ENCODE data around the gene LRPPRC.
"Not testable (repeated sequence)": the region's sequence is repeated elsewhere in the genome, so short reads cannot be mapped to it uniquely, and the experiment has no call there.

Gene LRPPRC

GRCh38 chr2:43931293-43931692 lies 64.5 kb downstream of the LRPPRC start:
- no peak for DNase-seq

GRCh38 chr2:43927442-43927841 lies 68.3 kb downstream of the LRPPRC start:
- no peak for DNase-seq
- intact Hi-C loops (cut with DNase I) = no loop called here

More at GRCh38 chr2:43931293-43931692, 64.5 kb downstream of the LRPPRC start:
- intact Hi-C loops (cut with DNase I) = no loop called here

DNA sequence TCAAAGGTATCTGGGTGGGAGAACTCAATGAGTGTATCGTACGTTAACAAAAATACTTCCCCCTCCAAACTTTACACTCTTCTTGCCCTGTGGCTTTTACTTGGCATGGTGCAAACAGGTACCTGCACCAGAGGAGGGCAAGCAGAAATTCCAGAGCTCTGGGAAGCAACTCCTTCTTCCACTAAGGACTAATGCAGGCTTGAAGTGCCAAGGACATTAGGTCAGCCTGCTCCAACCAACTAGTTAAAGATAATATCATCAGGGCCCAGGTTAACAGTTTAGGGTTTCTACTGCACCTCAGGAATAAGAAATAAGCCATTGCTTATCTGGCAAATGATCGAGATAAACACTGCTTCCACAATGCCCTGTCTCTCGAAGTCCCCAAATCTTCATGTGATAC lies 70.4 kb downstream of the LRPPRC start:
- no peak for DNase-seq
- intact Hi-C loops (cut with DNase I) = no loop called here

DNA sequence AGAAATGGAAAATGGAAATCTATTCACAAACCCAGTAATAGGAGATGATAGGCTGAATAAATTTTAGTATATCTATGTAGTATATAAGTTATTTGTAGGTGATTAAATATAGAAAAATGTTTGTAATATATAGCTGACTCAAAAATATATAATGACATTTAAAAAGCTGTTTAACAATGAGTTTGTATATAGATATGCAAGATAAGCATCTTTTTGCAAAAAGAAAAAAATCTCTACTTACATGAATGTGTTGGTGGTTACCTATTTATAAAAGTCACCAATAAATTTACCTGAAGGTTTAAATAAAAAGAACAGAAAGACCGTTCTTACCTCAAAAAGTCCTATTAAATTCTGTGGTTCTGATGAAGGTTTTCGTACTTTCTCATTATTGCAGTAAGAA lies 71.3 kb downstream of the LRPPRC start:
- intact Hi-C loops (cut with DNase I) = no loop called here
- DNase-seq = no peak

DNA sequence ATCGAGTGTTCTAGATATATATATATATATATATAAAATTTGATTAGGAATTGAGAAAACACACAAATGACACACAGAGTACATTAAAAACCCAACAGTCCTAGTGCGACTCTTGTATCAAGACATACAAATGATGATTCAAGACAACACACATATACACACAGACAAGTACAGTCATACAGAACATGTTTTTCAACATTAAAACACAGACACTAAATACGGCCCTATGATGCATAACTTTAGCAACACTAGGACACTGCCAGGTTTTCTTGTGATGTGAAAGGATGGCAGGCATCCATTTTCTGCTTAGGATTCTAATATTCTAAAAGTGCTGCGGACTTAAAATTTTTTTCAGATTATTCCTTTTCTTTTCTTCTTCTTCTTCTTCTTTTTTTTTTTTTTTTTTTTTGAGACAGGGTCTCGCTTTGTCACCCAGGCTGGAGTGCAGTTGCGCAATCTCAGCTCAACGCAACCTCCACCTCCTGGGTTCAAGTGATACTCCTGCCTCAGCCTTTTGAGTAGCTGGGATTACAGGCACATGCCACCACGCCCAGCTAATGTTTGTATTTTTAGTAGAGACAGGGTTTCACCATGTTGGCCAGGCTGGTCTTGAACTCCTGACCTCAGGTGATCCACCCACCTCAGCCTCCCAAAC lies 84.5 kb downstream of the LRPPRC start:
- intact Hi-C loops (cut with DNase I); DNase-seq: not testable (repeated sequence)

GRCh38 chr2:43906448-43907109 lies 89.2 kb downstream of the LRPPRC start:
- intact Hi-C loops (cut with DNase I) = no loop called here
- no peak for DNase-seq

DNA sequence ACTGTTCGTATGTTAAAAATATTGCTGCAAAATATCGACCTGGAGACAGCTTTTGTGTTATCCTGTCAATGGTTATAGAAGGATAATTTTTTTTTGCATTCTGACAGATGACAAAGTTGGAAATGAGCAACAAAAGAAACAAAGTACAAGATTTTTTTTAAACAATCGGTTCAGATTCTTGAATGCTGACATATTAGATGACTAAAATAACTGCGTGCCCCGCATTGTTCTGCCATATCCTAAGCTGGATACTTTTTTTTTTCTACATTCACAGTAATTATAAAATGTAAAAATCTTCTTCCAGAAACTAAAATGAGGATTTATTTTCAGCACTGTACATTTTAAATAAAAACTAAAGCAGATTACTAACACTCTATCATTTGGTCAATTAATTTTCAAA lies 89.9 kb downstream of the LRPPRC start:
- intact Hi-C loops (cut with DNase I) = no loop called here
- DNase-seq = no peak

- no peak for DNase-seq
- intact Hi-C loops (cut with DNase I) = no loop called here
Observed at GRCh38 chr2:43905371-43905803, 90.4 kb downstream of the LRPPRC start.

DNA sequence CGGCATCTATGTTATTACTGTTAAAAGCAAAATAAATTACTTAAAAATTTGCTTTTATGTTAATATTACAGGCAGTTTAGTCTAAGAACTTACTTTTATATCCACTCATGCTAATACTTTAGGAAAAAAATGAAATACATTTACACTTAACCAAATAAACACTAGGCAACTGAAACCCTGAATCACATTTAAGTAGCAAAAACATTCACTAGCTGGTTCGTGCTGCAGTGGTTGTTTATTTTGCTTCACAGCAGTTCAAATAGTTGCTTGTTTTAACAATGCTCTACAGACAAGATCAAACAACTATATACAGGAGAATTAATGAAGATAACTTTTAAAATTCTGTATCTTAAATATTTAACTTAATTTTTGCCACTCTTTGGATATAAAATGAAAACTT lies 96.2 kb downstream of the LRPPRC start:
- intact Hi-C loops (cut with DNase I) = no loop called here
- DNase-seq = no peak

- intact Hi-C loops (cut with DNase I) = no loop called here
- DNase-seq = no peak
Observed at GRCh38 chr2:43898838-43899346, 96.9 kb downstream of the LRPPRC start.

DNA sequence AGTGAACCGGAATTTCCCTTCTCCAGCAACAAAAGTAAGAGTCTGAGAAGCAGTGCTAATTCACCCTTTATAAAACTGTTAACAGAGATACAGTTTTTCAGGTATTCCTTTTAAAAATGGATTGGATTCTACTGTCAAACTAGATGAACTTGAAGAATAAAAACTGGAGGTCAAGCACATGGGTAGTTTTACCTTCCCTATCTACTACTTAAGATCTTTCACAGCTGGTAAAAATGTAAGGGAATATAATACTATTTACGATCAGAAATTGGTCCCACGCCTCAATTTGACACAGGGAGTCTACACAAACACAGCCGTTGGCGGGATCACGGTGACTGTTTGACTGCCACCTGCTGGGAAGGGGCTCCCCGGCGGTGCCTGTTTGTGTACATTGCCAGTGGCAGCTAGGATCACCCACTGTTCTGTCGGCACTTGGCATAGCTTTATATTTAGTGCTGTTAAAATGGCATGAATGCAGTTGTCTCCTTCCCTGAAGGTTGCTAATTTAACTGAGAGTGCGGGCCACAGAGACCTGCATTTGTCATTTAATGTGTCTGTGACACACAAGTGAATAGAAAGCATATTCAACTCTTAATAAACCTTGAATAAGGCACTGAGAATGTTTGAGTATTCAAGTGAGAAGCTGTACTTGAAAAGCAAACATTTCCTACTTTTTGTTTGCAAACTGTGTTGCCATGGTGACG lies 97.5 kb downstream of the LRPPRC start:
- intact Hi-C loops (cut with DNase I) = no loop called here
- DNase-seq = peak in 32 of 42 donors; percentile 9 to 62 (median 30)

DNA sequence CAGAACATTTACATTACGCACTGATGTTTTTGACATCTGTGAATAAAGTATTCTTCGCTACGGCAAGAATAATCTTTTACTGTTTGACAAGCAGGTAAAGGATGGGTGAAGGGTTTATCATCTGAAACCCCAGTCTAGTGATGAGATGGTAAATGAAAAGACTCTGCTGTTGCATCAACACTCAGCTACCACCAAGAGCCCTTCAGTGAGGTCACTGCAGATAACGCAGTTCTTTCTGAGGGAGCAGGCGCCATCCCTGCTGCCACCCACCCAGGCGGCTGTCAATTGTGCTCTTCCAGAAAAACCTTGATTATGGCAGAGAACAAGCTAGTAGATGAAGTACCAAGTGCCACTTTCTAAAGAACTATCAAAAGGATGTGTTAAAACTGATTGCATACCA lies 98.3 kb downstream of the LRPPRC start:
- DNase-seq = peak in 9 of 42 donors; percentile 10 to 58 (median 31)
- intact Hi-C loops (cut with DNase I) = no loop called here

DNA sequence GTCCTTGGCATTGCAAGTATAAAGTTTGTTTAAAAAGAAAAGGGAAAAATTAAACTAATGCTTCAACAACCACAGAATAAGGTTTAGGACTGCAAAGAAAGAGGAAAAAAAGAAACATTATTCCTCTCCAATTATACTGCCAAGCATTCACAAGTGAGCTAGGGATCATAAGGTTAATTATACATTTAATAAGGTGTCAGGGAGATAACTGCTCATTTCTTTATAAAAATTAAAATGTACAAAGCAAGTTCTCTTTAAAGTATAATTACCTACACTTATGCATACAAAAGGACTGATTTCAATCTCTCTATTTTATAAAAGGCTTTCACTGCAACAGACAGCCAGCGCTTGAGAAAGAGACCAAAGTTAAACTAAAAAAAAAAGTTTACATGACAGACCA lies 98.9 kb downstream of the LRPPRC start:
- intact Hi-C loops (cut with DNase I) = no loop called here
- DNase-seq = no peak

- no peak for DNase-seq
- intact Hi-C loops (cut with DNase I) = no loop called here
Observed at GRCh38 chr2:43894743-43895142, 101.0 kb downstream of the LRPPRC start.

GRCh38 chr2:43890855-43891254 lies 104.9 kb downstream of the LRPPRC start:
- no peak for DNase-seq
- intact Hi-C loops (cut with DNase I) = no loop called here

DNA sequence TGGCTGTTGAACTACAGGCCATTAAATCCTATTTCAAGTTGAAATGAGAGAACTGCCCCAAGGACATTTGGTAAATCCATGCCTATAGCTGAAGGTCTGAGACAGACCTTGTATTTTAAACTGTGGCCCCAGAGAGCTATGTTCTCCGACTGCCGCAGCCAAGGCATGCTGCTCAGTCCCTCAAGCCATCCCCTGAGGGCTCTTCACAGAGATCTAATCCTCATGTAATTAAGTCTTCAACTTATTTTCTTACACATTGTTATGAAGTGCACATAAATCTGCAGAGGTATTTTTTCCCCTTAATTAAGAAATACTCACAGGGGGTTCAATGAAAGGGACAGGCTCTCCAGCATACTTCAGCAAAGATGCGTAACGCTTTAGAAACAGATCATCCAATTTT lies 106.4 kb downstream of the LRPPRC start:
- intact Hi-C loops (cut with DNase I) = no loop called here
- DNase-seq = no peak

- intact Hi-C loops (cut with DNase I) = no loop called here
- no peak for DNase-seq
Observed at GRCh38 chr2:43887176-43887575, 108.6 kb downstream of the LRPPRC start.

DNA sequence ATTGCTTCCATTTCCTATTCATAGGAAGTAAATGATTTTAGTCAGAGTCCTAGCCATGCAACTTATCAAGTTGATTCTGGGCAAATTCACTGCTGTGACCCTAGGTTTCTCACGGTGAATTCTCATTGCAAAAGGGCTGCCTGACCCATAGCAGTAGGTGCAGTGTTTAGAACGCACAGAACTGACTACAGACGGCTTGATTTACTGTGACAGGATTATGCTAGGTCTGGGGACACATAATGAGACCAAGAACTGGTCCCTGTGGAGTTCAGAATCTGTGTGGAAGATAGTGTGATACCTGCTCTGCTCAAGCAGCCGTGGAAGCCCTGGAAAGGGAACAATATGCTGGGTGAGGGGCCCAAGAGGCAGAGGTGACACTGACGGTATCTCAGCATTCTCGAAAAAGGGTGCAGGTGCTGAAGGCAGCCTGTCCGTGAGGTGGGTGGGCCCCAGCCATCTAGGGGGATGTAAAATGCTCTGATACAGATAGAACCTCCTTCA lies 110.6 kb downstream of the LRPPRC start:
- DNase-seq = no peak
- intact Hi-C loops (cut with DNase I) = no loop called here

DNA sequence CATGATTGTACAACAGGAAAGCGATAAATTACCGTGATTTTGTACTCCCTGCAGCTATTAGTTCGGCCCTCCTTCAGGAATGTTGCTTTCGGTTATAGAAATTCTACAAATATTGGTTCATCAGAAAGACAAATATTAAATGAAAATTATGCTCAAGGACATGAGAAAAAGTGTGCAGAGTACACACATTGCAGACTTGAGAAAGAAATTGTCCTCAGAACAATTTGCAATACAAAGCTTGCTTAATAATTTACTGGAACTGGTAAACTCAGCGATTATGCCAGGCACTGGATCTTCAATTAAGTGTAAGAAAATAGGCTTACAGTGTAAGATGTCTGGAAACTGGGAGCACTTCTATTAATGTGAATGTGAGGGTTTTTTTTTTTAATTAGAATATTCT lies 111.1 kb downstream of the LRPPRC start:
- DNase-seq = no peak
- intact Hi-C loops (cut with DNase I) = no loop called here

GRCh38 chr2:43882312-43882711 lies 113.5 kb downstream of the LRPPRC start:
- no peak for DNase-seq
- intact Hi-C loops (cut with DNase I) = no loop called here

All from head of caudate nucleus (tissue), 42 donors.